Measurements from ENCODE around the gene EP300. TPM values are rescaled to one million over a fixed set of nuclear protein-coding genes. Genes with fewer than 3 reads are reported as not detected.

EP300 gene
- total and polyA plus RNA-seq, 2 of the 8 experiments (the other 6 are each of a cell fraction or from before 2014, with no cell fraction given) = 39.5 to 109 TPM

DNA sequence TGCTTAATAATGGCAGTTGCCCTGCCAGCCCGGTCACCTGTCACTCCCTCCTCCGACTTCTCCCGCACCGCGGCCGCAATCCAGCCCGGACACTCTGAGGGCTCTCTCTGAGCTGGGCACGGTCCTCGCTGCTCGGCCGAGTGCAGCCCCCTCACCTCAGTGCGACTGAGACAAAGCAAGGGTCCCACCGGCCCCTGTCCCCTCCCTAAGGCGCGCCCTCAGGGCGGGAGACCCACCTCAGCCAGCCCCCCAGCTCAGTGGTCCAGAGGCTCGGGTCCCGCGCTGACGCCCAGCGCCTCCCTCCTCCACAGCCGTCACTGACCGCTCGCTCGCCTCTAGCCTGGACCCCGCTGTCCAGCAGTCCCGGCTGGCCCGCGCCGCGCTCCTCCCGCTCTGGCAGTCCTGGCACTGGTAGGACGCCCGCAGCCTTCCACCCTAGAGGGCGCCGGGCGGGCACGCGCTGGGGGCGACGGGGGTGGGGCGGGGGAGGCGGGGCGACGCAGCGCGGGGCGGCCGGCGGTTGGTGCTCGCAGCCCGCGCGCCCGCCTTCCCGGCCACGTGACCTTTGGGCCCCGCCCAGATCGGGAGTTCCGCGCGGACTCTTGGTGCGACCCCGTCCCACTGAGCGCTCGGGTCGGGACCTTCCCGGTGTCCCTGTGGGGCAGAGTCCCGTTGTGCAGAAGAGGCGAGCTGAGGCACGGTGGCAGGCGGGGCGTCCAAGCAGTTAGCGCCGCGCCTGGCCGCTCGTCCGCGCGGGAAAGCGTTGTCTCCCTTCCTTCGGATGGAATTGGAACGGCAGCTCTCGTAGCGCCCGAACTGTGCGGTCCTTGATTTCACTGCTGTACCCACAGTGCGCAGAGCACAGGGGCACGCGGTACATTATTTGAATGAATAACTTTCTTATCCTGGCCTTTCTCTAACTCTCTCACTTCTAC is 104.9 kb downstream of the EP300 start (continued):
- TF ChIP-seq, protein P1, sequence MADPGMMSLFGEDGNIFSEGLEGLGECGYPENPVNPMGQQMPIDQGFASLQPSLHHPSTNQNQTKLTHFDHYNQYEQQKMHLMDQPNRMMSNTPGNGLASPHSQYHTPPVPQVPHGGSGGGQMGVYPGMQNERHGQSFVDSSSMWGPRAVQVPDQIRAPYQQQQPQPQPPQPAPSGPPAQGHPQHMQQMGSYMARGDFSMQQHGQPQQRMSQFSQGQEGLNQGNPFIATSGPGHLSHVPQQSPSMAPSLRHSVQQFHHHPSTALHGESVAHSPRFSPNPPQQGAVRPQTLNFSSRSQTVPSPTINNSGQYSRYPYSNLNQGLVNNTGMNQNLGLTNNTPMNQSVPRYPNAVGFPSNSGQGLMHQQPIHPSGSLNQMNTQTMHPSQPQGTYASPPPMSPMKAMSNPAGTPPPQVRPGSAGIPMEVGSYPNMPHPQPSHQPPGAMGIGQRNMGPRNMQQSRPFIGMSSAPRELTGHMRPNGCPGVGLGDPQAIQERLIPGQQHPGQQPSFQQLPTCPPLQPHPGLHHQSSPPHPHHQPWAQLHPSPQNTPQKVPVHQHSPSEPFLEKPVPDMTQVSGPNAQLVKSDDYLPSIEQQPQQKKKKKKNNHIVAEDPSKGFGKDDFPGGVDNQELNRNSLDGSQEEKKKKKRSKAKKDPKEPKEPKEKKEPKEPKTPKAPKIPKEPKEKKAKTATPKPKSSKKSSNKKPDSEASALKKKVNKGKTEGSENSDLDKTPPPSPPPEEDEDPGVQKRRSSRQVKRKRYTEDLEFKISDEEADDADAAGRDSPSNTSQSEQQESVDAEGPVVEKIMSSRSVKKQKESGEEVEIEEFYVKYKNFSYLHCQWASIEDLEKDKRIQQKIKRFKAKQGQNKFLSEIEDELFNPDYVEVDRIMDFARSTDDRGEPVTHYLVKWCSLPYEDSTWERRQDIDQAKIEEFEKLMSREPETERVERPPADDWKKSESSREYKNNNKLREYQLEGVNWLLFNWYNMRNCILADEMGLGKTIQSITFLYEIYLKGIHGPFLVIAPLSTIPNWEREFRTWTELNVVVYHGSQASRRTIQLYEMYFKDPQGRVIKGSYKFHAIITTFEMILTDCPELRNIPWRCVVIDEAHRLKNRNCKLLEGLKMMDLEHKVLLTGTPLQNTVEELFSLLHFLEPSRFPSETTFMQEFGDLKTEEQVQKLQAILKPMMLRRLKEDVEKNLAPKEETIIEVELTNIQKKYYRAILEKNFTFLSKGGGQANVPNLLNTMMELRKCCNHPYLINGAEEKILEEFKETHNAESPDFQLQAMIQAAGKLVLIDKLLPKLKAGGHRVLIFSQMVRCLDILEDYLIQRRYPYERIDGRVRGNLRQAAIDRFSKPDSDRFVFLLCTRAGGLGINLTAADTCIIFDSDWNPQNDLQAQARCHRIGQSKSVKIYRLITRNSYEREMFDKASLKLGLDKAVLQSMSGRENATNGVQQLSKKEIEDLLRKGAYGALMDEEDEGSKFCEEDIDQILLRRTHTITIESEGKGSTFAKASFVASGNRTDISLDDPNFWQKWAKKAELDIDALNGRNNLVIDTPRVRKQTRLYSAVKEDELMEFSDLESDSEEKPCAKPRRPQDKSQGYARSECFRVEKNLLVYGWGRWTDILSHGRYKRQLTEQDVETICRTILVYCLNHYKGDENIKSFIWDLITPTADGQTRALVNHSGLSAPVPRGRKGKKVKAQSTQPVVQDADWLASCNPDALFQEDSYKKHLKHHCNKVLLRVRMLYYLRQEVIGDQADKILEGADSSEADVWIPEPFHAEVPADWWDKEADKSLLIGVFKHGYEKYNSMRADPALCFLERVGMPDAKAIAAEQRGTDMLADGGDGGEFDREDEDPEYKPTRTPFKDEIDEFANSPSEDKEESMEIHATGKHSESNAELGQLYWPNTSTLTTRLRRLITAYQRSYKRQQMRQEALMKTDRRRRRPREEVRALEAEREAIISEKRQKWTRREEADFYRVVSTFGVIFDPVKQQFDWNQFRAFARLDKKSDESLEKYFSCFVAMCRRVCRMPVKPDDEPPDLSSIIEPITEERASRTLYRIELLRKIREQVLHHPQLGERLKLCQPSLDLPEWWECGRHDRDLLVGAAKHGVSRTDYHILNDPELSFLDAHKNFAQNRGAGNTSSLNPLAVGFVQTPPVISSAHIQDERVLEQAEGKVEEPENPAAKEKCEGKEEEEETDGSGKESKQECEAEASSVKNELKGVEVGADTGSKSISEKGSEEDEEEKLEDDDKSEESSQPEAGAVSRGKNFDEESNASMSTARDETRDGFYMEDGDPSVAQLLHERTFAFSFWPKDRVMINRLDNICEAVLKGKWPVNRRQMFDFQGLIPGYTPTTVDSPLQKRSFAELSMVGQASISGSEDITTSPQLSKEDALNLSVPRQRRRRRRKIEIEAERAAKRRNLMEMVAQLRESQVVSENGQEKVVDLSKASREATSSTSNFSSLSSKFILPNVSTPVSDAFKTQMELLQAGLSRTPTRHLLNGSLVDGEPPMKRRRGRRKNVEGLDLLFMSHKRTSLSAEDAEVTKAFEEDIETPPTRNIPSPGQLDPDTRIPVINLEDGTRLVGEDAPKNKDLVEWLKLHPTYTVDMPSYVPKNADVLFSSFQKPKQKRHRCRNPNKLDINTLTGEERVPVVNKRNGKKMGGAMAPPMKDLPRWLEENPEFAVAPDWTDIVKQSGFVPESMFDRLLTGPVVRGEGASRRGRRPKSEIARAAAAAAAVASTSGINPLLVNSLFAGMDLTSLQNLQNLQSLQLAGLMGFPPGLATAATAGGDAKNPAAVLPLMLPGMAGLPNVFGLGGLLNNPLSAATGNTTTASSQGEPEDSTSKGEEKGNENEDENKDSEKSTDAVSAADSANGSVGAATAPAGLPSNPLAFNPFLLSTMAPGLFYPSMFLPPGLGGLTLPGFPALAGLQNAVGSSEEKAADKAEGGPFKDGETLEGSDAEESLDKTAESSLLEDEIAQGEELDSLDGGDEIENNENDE (IDR thresholded peaks at IDR 0.05; ENCODE audit: insufficient replicate concordance, low read length) = no peak
- no peak for TF ChIP-seq POLR2A (IDR thresholded peaks at IDR 0.05; ENCODE audit: control extremely low read depth in 1 of 2, low read depth in 2 of 2, low read length in 2 of 2)
- TF ChIP-seq CBX5 (IDR thresholded peaks at IDR 0.05; ENCODE audit: low read depth, low read length) = no peak
- TF ChIP-seq RFX5 (IDR thresholded peaks at IDR 0.05; ENCODE audit: borderline replicate concordance, low read depth, low read length) = no peak
- peak; percentile 26; the same call in 1 of the 2 replicates for TF ChIP-seq PHF8 (conservative IDR thresholded peaks at IDR 0.05; ENCODE audit: low read depth, low read length)
- peak; percentile 50 for TF ChIP-seq ASH2L (IDR thresholded peaks at IDR 0.05; ENCODE audit: low read length)
- TF ChIP-seq, protein P2, sequence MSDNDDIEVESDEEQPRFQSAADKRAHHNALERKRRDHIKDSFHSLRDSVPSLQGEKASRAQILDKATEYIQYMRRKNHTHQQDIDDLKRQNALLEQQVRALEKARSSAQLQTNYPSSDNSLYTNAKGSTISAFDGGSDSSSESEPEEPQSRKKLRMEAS (IDR thresholded peaks at IDR 0.05) = peak; percentile 80
- TF ChIP-seq, protein P3, sequence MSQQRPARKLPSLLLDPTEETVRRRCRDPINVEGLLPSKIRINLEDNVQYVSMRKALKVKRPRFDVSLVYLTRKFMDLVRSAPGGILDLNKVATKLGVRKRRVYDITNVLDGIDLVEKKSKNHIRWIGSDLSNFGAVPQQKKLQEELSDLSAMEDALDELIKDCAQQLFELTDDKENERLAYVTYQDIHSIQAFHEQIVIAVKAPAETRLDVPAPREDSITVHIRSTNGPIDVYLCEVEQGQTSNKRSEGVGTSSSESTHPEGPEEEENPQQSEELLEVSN (IDR thresholded peaks at IDR 0.05) = peak; percentile 95
